Measurements from ENCODE around the gene MYT1. TPM values are rescaled to one million over a fixed set of nuclear protein-coding genes. Genes with fewer than 3 reads are reported as not detected.

The MYT1 gene
- polyA plus RNA-seq, 1 donor from 2014 or later, result 35.8 TPM

GRCh38 chr20:64140956-64141355 lies 23.3 kb upstream of the MYT1 start:
- Histone ChIP-seq H3K36me3 (ENCODE audit: insufficient read depth, low read length) (no peaks in the 10 kb centered on the region), H3K27ac (ENCODE audit: low read length) (no peak overlapping the region), H3K9me3 (ENCODE audit: low read length) (no peaks in the 10 kb centered on the region), H2AFZ (ENCODE audit: low read depth, low read length) (no peak overlapping the region), H3F3A (ENCODE audit: insufficient read depth, low read length, poor library complexity, severe bottlenecking) (no peaks in the 10 kb centered on the region), H3K79me2 (replicated peaks; ENCODE audit: insufficient read depth, low read length) (no peaks in the 10 kb centered on the region), H3K4me3 (ENCODE audit: low read length) (no peak overlapping the region), H4K20me1 (ENCODE audit: insufficient read depth) (no peaks in the 10 kb centered on the region), H3K27me3 (ENCODE audit: insufficient read depth, low read depth, low read length) (no peaks in the 10 kb centered on the region), H3K9ac (ENCODE audit: low read length) (no peak overlapping the region), H3K4me2 (ENCODE audit: low read length) (no peak overlapping the region), H3K9me2 (ENCODE audit: insufficient read depth, low read length) (no peaks in the 10 kb centered on the region)
- TF ChIP-seq REST (IDR thresholded peaks at IDR 0.05; ENCODE audit: borderline replicate concordance) (no peak), SMC3 (conservative IDR thresholded peaks at IDR 0.05; ENCODE audit: poor library complexity) (no peak), POLR2AphosphoS5 (IDR thresholded peaks at IDR 0.05) (no peak), TAF1 (IDR thresholded peaks at IDR 0.05; ENCODE audit: low read depth) (no peak), RAD21 (conservative IDR thresholded peaks at IDR 0.05) (no peak)

DNA sequence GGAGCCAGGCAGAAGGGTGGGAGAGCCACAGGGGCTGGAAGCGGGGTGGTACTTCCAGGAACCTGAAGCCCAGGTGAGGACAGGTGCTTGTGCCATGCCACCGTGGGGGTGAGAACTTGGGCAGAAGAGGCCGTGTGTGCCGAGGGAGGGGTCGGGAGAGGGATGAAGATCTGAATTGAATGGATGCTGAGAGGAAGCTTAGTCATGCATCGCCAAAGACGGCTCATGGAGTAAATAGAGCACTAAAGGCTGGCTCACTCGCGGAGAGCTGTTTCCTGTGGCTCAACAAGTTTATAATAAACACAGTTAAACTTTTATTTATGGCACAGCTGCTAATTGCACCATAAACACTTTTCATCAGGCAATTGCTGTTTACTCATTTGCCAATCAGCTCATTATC lies 21.7 kb upstream of the MYT1 start:
- Histone ChIP-seq H2AFZ (ENCODE audit: low read depth, low read length) (no peak overlapping the region), H3K9me2 (ENCODE audit: insufficient read depth, low read length) (no peaks in the 10 kb centered on the region), H3K36me3 (ENCODE audit: insufficient read depth, low read length) (no peaks in the 10 kb centered on the region), H3K4me2 (ENCODE audit: low read length) (no peak overlapping the region), H3K79me2 (replicated peaks; ENCODE audit: insufficient read depth, low read length) (no peaks in the 10 kb centered on the region), H3K4me3 (ENCODE audit: low read length) (no peak overlapping the region), H3K9ac (ENCODE audit: low read length) (no peak overlapping the region), H3K27me3 (ENCODE audit: insufficient read depth, low read depth, low read length) (no peaks in the 10 kb centered on the region), H3K9me3 (ENCODE audit: low read length) (no peaks in the 10 kb centered on the region), H3F3A (ENCODE audit: insufficient read depth, low read length, poor library complexity, severe bottlenecking) (no peaks in the 10 kb centered on the region), H4K20me1 (ENCODE audit: insufficient read depth) (no peaks in the 10 kb centered on the region), H3K27ac (ENCODE audit: low read length) (no peak overlapping the region)
- no peak for TF ChIP-seq CTCF (IDR thresholded peaks at IDR 0.05; ENCODE audit: poor library complexity, severe bottlenecking)
- TF ChIP-seq POLR2AphosphoS5 (IDR thresholded peaks at IDR 0.05), result no peak
- TF ChIP-seq RAD21 (conservative IDR thresholded peaks at IDR 0.05), result no peak
- TF ChIP-seq TAF1 (IDR thresholded peaks at IDR 0.05; ENCODE audit: low read depth), result no peak
- TF ChIP-seq REST (IDR thresholded peaks at IDR 0.05; ENCODE audit: borderline replicate concordance), result no peak
- no peak for TF ChIP-seq EZH2 (IDR thresholded peaks at IDR 0.05; ENCODE audit: borderline replicate concordance, insufficient read depth, low read length, poor library complexity, severe bottlenecking)

Measured in neural cell (in vitro differentiated cells).